Uterus (tissue), 2 donors: ENCODE measurements around the gene SPRR2A.

Experiments used
- POLR2A ChIP-seq, 2 donors: fragments of 450-650 bp; IDR thresholded peaks; one replicate each; pipeline ENCODE4 v1.6.1; 2016; ENCODE audit warnings: antibody characterized with exemption in 2 of 2, mild to moderate bottlenecking in 1 of 2, moderate library complexity in 1 of 2
- TF ChIP-seq, protein P1 (sequence below), 4 experiments: fragments of 200-600 bp in 2 of 4; fragments of 450-650 bp in 2 of 4; sonication (generic) in 2 of 4; IDR thresholded peaks; one replicate each; pipeline ENCODE4 v1.5.1; 2016 to 2019; ENCODE audit warnings: antibody characterized with exemption in 4 of 4, mild to moderate bottlenecking in 2 of 4, moderate library complexity in 1 of 4

DNA sequence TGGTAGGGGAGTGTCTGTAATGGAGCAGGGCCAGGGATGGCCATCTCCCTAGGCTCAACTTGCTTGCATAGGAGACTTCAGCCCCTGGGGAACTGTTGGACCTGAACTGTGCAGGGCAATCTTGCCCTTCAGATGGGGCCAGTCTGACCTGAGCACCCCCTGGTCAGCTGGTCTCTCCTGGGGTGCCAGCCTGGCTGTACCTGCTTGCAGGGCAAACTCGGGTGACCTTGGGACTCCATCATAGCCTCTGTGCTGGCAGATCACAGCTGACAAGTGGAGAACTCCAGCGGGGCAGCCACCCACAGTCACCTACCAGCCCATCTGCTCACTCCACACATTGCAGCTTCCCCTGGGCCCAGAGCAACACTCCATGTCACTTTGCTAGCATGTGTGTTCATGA is 8.1 kb downstream of the SPRR2A start:
- TF ChIP-seq POLR2A (IDR thresholded peaks at IDR 0.05), result no peak
- TF ChIP-seq, protein P1, sequence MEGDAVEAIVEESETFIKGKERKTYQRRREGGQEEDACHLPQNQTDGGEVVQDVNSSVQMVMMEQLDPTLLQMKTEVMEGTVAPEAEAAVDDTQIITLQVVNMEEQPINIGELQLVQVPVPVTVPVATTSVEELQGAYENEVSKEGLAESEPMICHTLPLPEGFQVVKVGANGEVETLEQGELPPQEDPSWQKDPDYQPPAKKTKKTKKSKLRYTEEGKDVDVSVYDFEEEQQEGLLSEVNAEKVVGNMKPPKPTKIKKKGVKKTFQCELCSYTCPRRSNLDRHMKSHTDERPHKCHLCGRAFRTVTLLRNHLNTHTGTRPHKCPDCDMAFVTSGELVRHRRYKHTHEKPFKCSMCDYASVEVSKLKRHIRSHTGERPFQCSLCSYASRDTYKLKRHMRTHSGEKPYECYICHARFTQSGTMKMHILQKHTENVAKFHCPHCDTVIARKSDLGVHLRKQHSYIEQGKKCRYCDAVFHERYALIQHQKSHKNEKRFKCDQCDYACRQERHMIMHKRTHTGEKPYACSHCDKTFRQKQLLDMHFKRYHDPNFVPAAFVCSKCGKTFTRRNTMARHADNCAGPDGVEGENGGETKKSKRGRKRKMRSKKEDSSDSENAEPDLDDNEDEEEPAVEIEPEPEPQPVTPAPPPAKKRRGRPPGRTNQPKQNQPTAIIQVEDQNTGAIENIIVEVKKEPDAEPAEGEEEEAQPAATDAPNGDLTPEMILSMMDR (IDR thresholded peaks at IDR 0.05), result no peak
